ENCODE measurements around the gene BTF3. TPM values are rescaled to one million over a fixed set of nuclear protein-coding genes. Genes with fewer than 3 reads are reported as not detected.

BTF3 gene
- 857 TPM for polyA plus RNA-seq
- long read RNA-seq, donor 1, transcript BTF3-201 (6 exons, 897 nt), result major isoform, 172 of 250 reads
- long read RNA-seq, donor 1, transcript BTF3-202 (6 exons, 1,237 nt), result minor isoform, 14 of 250 reads
- long read RNA-seq, donor 1, partial matches to known transcripts, result 32 of 250 reads
- long read RNA-seq, donor 1, other reads (novel, unspliced or antisense), result 30 of 250 reads
- long read RNA-seq, donor 2, transcript BTF3-202 (6 exons, 1,237 nt), result minor isoform, 15 of 639 reads
- long read RNA-seq, donor 2, transcript BTF3-201 (6 exons, 897 nt), result major isoform, 416 of 639 reads
- long read RNA-seq, donor 2, partial matches to known transcripts, result 148 of 639 reads
- long read RNA-seq, donor 2, other reads (novel, unspliced or antisense), result 57 of 639 reads
- long read RNA-seq, donor 3, transcript BTF3-201 (6 exons, 897 nt), result major isoform, 505 of 846 reads
- long read RNA-seq, donor 3, transcript BTF3-202 (6 exons, 1,237 nt), result minor isoform, 35 of 846 reads
- long read RNA-seq, donor 3, transcript BTF3-204 (5 exons, 954 nt), result minor isoform, 8 of 846 reads
- long read RNA-seq, donor 3, partial matches to known transcripts, result 197 of 846 reads
- long read RNA-seq, donor 3, other reads (novel, unspliced or antisense), result 98 of 846 reads
- long read RNA-seq, donor 4, transcript BTF3-201 (6 exons, 897 nt), result major isoform, 46 of 53 reads
- long read RNA-seq, donor 4, partial matches to known transcripts, result 5 of 53 reads
- long read RNA-seq, donor 4, other reads (novel, unspliced or antisense), result 0 of 53 reads
- long read RNA-seq, donor 5, transcript BTF3-202 (6 exons, 1,237 nt), result minor isoform, 10 of 195 reads
- long read RNA-seq, donor 5, transcript BTF3-201 (6 exons, 897 nt), result major isoform, 132 of 195 reads
- long read RNA-seq, donor 5, partial matches to known transcripts, result 29 of 195 reads
- long read RNA-seq, donor 5, other reads (novel, unspliced or antisense), result 23 of 195 reads
- long read RNA-seq, donor 6, transcript BTF3-201 (6 exons, 897 nt), result major isoform, 348 of 540 reads
- long read RNA-seq, donor 6, transcript BTF3-202 (6 exons, 1,237 nt), result minor isoform, 17 of 540 reads
- long read RNA-seq, donor 6, partial matches to known transcripts, result 114 of 540 reads
- long read RNA-seq, donor 6, other reads (novel, unspliced or antisense), result 58 of 540 reads
- long read RNA-seq, donor 7, transcript BTF3-202 (6 exons, 1,237 nt), result minor isoform, 14 of 263 reads
- long read RNA-seq, donor 7, transcript BTF3-201 (6 exons, 897 nt), result major isoform, 173 of 263 reads
- long read RNA-seq, donor 7, partial matches to known transcripts, result 48 of 263 reads
- long read RNA-seq, donor 7, other reads (novel, unspliced or antisense), result 26 of 263 reads
- long read RNA-seq, donor 8, transcript BTF3-202 (6 exons, 1,237 nt), result minor isoform, 24 of 697 reads
- long read RNA-seq, donor 8, transcript BTF3-201 (6 exons, 897 nt), result major isoform, 464 of 697 reads
- long read RNA-seq, donor 8, partial matches to known transcripts, result 142 of 697 reads
- long read RNA-seq, donor 8, other reads (novel, unspliced or antisense), result 64 of 697 reads
- long read RNA-seq, donor 9, transcript BTF3-201 (6 exons, 897 nt), result major isoform, 414 of 597 reads
- long read RNA-seq, donor 9, transcript BTF3-202 (6 exons, 1,237 nt), result minor isoform, 21 of 597 reads
- long read RNA-seq, donor 9, partial matches to known transcripts, result 102 of 597 reads
- long read RNA-seq, donor 9, other reads (novel, unspliced or antisense), result 58 of 597 reads
- long read RNA-seq, donor 10, transcript BTF3-202 (6 exons, 1,237 nt), result minor isoform, 25 of 791 reads
- long read RNA-seq, donor 10, transcript BTF3-201 (6 exons, 897 nt), result major isoform, 520 of 791 reads
- long read RNA-seq, donor 10, transcript BTF3-204 (5 exons, 954 nt), result minor isoform, 5 of 791 reads
- long read RNA-seq, donor 10, partial matches to known transcripts, result 138 of 791 reads
- long read RNA-seq, donor 10, other reads (novel, unspliced or antisense), result 103 of 791 reads
- long read RNA-seq, donor 11, transcript BTF3-202 (6 exons, 1,237 nt), result minor isoform, 22 of 379 reads
- long read RNA-seq, donor 11, transcript BTF3-201 (6 exons, 897 nt), result major isoform, 252 of 379 reads
- long read RNA-seq, donor 11, partial matches to known transcripts, result 52 of 379 reads
- long read RNA-seq, donor 11, other reads (novel, unspliced or antisense), result 50 of 379 reads

GRCh38 chr5:73498057-73498992, at the start of gene BTF3:
Gene BTF3, plus strand, starts transcription at chr5:73498442. Its CDS starts 226 bp downstream, at chr5:73498668.
- no peaks in the 10 kb centered on the region for H3K27me3 ChIP-seq (ENCODE audit: control insufficient read depth, insufficient read depth, low read length)
- H3K36me3 ChIP-seq (ENCODE audit: control insufficient read depth, insufficient read depth, low read length), result peaks cover 14% of the 10 kb centered on the region
- peak; percentile 97 to 98 for DNase-seq
- peak within 1 kb of the TSS; percentile 81 for H3K27ac ChIP-seq (ENCODE audit: low read length)
- peaks cover 26% of the 10 kb centered on the region for H3K4me1 ChIP-seq (ENCODE audit: control insufficient read depth, insufficient read depth, low read length)
- peak within 1 kb of the TSS; percentile 97 for H3K4me3 ChIP-seq (ENCODE audit: low read length)
- WGBS (ENCODE audit: insufficient coverage, low lambda C conversion rate), result no CpG with 5 or more reads among the region's 67 CpGs
- H3K9me3 ChIP-seq (ENCODE audit: control insufficient read depth, low read depth, low read length), result no peaks in the 10 kb centered on the region

- Histone ChIP-seq H3K27ac (ENCODE audit: low read length) (peak within 1 kb of the TSS; percentile 58), H3K4me3 (ENCODE audit: low read length) (peak within 1 kb of the TSS; percentile 45), H3K27me3 (ENCODE audit: control insufficient read depth, insufficient read depth, low read length) (peaks cover 84% of the 10 kb centered on the region), H3K9me3 (ENCODE audit: control insufficient read depth, low read depth, low read length) (peaks cover 10% of the 10 kb centered on the region), H3K36me3 (ENCODE audit: control insufficient read depth, insufficient read depth, low read length) (no peaks in the 10 kb centered on the region), H3K4me1 (ENCODE audit: control insufficient read depth, insufficient read depth, low read length) (peaks cover 16% of the 10 kb centered on the region)
- WGBS (ENCODE audit: insufficient coverage, low lambda C conversion rate), result no CpG with 5 or more reads among the region's 59 CpGs
- DNase-seq, result peak; percentile 70 to 85
These were observed 49.6 kb upstream of the BTF3 start, which contains the start of gene FOXD1 for GRCh38 chr5:73448463-73449136. Gene FOXD1, minus strand, starts transcription at chr5:73448777. Its CDS starts 415 bp downstream, at chr5:73448362.

- no peak for DNase-seq
- Histone ChIP-seq H3K27me3 (ENCODE audit: control insufficient read depth, insufficient read depth, low read length) (peaks cover 74% of the 10 kb centered on the region), H3K4me1 (ENCODE audit: control insufficient read depth, insufficient read depth, low read length) (peaks cover 14% of the 10 kb centered on the region), H3K36me3 (ENCODE audit: control insufficient read depth, insufficient read depth, low read length) (no peaks in the 10 kb centered on the region), H3K4me3 (ENCODE audit: low read length) (no peak overlapping the region), H3K27ac (ENCODE audit: low read length) (no peak overlapping the region), H3K9me3 (ENCODE audit: control insufficient read depth, low read depth, low read length) (peaks cover 5% of the 10 kb centered on the region)
- no CpG with 5 or more reads among the region's 7 CpGs for WGBS (ENCODE audit: insufficient coverage, low lambda C conversion rate)
These were observed 48.1 kb upstream of the BTF3 start for GRCh38 chr5:73450137-73450536.

DNA sequence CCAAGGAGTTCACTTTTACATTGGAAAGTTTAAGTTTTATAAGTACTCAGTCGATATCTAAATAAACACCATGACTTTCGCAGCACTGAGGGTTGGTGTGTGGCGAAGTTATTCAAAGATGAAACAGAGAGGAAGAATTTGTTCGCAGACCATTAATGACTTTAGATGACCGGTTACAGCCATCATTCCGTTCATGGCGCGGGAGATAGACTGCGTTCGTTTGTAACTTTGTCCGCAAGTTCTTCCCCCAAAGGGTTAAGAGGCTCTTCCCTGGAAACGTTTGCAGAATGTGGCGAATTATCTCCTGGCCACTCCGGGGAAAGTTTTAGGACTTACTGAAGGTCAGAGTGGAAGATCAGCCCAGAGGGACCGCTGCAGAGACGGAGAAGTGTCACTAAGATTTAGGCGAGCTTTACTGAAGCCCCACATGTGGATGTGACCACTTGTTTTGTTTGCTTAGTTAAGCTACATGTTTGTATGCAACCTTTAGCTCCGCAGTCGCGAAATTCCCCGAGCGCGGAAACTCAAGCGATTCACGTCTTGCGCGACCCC, 47.5 kb upstream of the BTF3 start:
- Histone ChIP-seq H3K9me3 (ENCODE audit: control insufficient read depth, low read depth, low read length) (peaks cover 5% of the 10 kb centered on the region), H3K27me3 (ENCODE audit: control insufficient read depth, insufficient read depth, low read length) (peaks cover 70% of the 10 kb centered on the region), H3K36me3 (ENCODE audit: control insufficient read depth, insufficient read depth, low read length) (no peaks in the 10 kb centered on the region), H3K4me1 (ENCODE audit: control insufficient read depth, insufficient read depth, low read length) (peaks cover 14% of the 10 kb centered on the region), H3K4me3 (ENCODE audit: low read length) (peak overlapping the region; percentile 34), H3K27ac (ENCODE audit: low read length) (no peak overlapping the region)
- no CpG with 5 or more reads among the region's 27 CpGs for WGBS (ENCODE audit: insufficient coverage, low lambda C conversion rate)
- peak in 1 of 2 donors; percentile 50 for DNase-seq

DNA sequence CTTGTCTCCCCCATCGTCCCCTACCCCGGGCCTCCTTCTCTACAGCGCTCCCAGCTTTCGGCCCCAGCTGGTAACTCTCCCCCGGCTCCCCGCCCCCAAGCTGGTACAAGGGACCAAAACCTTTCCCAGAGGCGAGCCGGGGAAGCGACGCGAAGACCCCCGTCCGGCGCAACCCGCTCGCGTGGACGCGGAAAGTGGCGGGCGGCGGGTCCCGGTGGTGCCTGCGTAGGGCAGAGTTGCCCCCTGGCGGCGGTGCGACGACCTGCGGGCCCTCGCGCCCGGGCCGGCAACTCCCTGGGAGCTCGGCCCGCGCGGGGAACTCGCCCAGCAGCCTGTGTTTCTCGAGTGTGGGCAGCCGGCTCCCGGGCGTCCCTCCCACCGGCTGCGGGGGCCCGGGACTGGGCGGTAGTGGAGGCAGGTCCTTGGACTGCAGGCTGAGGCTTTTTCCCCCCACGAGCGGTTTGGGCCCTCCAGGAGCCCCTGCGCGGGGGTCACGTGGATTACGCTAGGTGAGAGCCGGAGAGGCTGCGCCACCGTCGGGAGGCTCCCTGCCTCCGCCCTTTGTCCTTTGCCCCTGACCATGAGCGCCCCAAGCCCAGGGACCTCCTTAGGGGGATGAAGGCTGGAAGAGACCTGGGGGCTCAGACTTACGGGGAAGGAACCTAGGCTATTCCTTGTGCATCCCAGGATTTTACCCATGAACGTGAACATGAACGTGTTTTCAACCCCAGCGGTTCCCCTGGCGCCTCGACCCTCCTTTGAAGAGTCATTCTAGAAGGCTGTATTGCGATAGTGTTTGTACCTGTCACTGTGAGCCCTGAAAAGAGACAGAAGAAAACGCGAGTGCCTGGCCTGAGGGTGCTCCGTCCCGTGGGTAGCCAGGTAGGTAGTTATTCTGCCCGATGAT, 46.8 kb upstream of the BTF3 start:
- H3K4me1 ChIP-seq (ENCODE audit: control insufficient read depth, insufficient read depth, low read length), result peaks cover 13% of the 10 kb centered on the region
- no CpG with 5 or more reads among the region's 70 CpGs for WGBS (ENCODE audit: insufficient coverage, low lambda C conversion rate)
- peaks cover 5% of the 10 kb centered on the region for H3K9me3 ChIP-seq (ENCODE audit: control insufficient read depth, low read depth, low read length)
- no peak overlapping the region for H3K27ac ChIP-seq (ENCODE audit: low read length)
- H3K4me3 ChIP-seq (ENCODE audit: low read length), result peak overlapping the region; percentile 34
- no peaks in the 10 kb centered on the region for H3K36me3 ChIP-seq (ENCODE audit: control insufficient read depth, insufficient read depth, low read length)
- H3K27me3 ChIP-seq (ENCODE audit: control insufficient read depth, insufficient read depth, low read length), result peaks cover 64% of the 10 kb centered on the region
- DNase-seq, result peak in 1 of 2 donors; percentile 62

DNA sequence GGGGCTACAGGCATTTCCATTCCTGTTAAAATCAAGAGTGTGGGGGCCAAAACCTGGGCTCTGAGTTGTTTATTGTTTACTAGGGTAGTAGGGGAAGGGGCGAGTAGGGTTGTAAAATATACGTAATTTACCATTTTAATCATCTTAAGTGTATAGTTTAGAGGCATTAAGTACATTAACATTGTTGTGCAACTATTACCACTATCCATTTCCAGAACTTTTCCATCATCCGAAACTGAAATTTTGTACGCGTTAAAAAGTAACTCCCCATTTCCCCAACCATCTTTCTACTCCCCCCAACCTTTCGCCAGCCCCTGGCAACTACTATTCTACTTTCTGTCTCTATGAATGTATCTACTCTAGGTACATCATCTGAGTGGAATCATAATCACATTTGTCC, 46.0 kb upstream of the BTF3 start:
- WGBS (ENCODE audit: insufficient coverage, low lambda C conversion rate), result 74% methylated on average over 3 of the region's 6 CpGs
- DNase-seq, result no peak

DNA sequence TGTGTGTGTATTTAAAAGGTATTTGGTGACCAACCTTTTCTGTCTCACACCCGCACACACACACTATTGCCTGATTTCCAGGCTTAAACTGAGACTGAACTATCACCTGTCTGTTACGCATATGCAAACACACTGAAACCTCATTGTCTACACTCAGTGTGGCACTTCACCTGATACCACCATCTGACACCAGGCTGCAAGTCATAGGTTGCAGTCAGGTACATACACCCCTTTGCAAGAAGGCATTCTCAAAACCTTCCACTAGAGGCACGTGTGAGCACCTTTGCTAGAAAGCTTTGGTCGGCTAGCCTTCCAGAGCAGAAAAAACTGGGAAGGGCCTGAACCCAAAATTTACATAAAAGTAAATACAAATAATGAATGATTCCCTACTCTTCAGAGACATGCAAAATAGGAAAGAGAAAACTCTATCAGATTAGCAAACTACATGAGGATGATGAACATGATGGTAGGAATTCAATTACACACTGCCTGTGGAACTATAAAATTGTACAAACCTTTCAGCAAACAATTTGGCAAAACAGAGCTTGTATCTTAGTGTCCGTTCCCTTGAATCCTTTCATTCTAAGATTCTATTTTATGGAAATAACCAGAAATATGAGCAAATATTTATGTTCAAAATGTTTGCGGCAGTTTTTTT, 43.7 kb upstream of the BTF3 start:
- H3K36me3 ChIP-seq (ENCODE audit: control insufficient read depth, insufficient read depth, low read length), result no peaks in the 10 kb centered on the region
- DNase-seq, result peak; percentile 65 to 67
- no peak overlapping the region for H3K4me3 ChIP-seq (ENCODE audit: low read length)
- peaks cover 3% of the 10 kb centered on the region for H3K9me3 ChIP-seq (ENCODE audit: control insufficient read depth, low read depth, low read length)
- H3K27me3 ChIP-seq (ENCODE audit: control insufficient read depth, insufficient read depth, low read length), result peaks cover 48% of the 10 kb centered on the region
- peaks cover 3% of the 10 kb centered on the region for H3K4me1 ChIP-seq (ENCODE audit: control insufficient read depth, insufficient read depth, low read length)
- WGBS (ENCODE audit: insufficient coverage, low lambda C conversion rate), result no CpG with 5 or more reads among the region's 6 CpGs
- no peak overlapping the region for H3K27ac ChIP-seq (ENCODE audit: low read length)

More for the DNA sequence above, 46.0 kb upstream of the BTF3 start:
- peaks cover 5% of the 10 kb centered on the region for H3K9me3 ChIP-seq (ENCODE audit: control insufficient read depth, low read depth, low read length)
- H3K4me3 ChIP-seq (ENCODE audit: low read length), result no peak overlapping the region
- H3K36me3 ChIP-seq (ENCODE audit: control insufficient read depth, insufficient read depth, low read length), result no peaks in the 10 kb centered on the region
- H3K4me1 ChIP-seq (ENCODE audit: control insufficient read depth, insufficient read depth, low read length), result peaks cover 11% of the 10 kb centered on the region
- H3K27ac ChIP-seq (ENCODE audit: low read length), result no peak overlapping the region
- peaks cover 60% of the 10 kb centered on the region for H3K27me3 ChIP-seq (ENCODE audit: control insufficient read depth, insufficient read depth, low read length)
